CD4-positive, alpha-beta T cell (primary cell): ENCODE data around the gene WDFY3. TPM values are rescaled to one million over a fixed set of nuclear protein-coding genes. Genes with fewer than 3 reads are reported as not detected.

Experiments
- ATAC-seq: fragments of 200-7000 bp; cut with Tn5 transposase; one replicate; pipeline ENCODE4 v1.10.0; 2022; ENCODE audit warnings: mild to moderate bottlenecking; ENCODE audit not compliant: poor library complexity
- CTCF ChIA-PET: fragments of 350-600 bp; sonication (Branson Sonifier 250); formaldehyde crosslinking; loops from one replicate; lab custom pipeline; 2021; ENCODE audit warnings: antibody characterized with exemption, inconsistent platforms; lab: Charles Lee
- POLR2A ChIA-PET: fragments of 350-600 bp; sonication (Branson Sonifier 250); formaldehyde crosslinking; loops from one replicate; lab custom pipeline; 2021; ENCODE audit warnings: antibody characterized with exemption, inconsistent platforms; lab: Charles Lee
- DNase-seq, 14 experiments: peaks; one replicate each; pipeline ENCODE4 v3.0.0-alpha.2; 2013 to 2020; ENCODE audit warnings: mixed read lengths in 2 of 14
- H3K27ac ChIP-seq, 2 donors: one replicate each; pipeline versions ENCODE4 v1.5.1 to v1.7.0; 2013; ENCODE audit warnings: low read length in 2 of 2, low read depth in 1 of 2, mild to moderate bottlenecking in 1 of 2
- H3K27me3 ChIP-seq, 2 experiments: 1 replicate in 1 of 2; 2 replicates in 1 of 2; pipeline versions ENCODE4 v1.6.1 to v1.7.0; 2013; ENCODE audit warnings: low read length in 2 of 2, control low read depth in 1 of 2, mild to moderate bottlenecking in 1 of 2, moderate library complexity in 1 of 2; ENCODE audit not compliant: insufficient read depth in 2 of 2, control insufficient read depth in 1 of 2
- H3K36me3 ChIP-seq: one replicate; pipeline ENCODE4 v1.6.1; 2013; ENCODE audit warnings: low read length, control low read depth; ENCODE audit not compliant: insufficient read depth
- H3K4me1 ChIP-seq: one replicate; pipeline ENCODE4 v1.6.1; 2013; ENCODE audit warnings: low read length, control low read depth; ENCODE audit not compliant: insufficient read depth
- H3K4me3 ChIP-seq: one replicate; pipeline ENCODE4 v1.5.1; 2013; ENCODE audit warnings: mild to moderate bottlenecking, low read length, moderate library complexity
- H3K9me3 ChIP-seq, 2 experiments: 1 replicate in 1 of 2; 2 replicates in 1 of 2; pipeline versions ENCODE4 v1.6.1 to v1.7.0; 2013; ENCODE audit warnings: low read length in 2 of 2, mild to moderate bottlenecking in 2 of 2, control low read depth in 1 of 2, moderate library complexity in 1 of 2; ENCODE audit not compliant: control insufficient read depth in 1 of 2, insufficient read depth in 1 of 2
- H3K27ac Mint-ChIP-seq: one replicate; pipeline ENCODE4 v1.8.0; 2020; ENCODE audit warnings: mixed read lengths
- H3K27me3 Mint-ChIP-seq: one replicate; pipeline ENCODE4 v1.8.0; 2021; ENCODE audit warnings: mixed read lengths
- H3K36me3 Mint-ChIP-seq: one replicate; pipeline ENCODE4 v1.8.0; 2021; ENCODE audit warnings: low read depth, mixed read lengths
- H3K4me1 Mint-ChIP-seq: one replicate; pipeline ENCODE4 v1.8.0; 2021; ENCODE audit warnings: low read depth, mixed read lengths
- H3K4me3 Mint-ChIP-seq: one replicate; pipeline ENCODE4 v1.8.0; 2020; ENCODE audit warnings: mild to moderate bottlenecking, mixed read lengths
- H3K9me3 Mint-ChIP-seq: one replicate; pipeline ENCODE4 v1.8.0; 2020; ENCODE audit warnings: mixed read lengths
- CTCF ChIP-seq: fragments of 200-600 bp; IDR thresholded peaks from one replicate; pipeline ENCODE4 v1.8.0; 2022; ENCODE audit warnings: antibody characterized with exemption, mild to moderate bottlenecking
- intact Hi-C, 2 experiments: fragments of 100-400 bp; cut with DNase I in 1 of 2; cut with micrococcal nuclease in 1 of 2; formaldehyde crosslinking; loops; one replicate each; pipeline versions ENCODE4 v1.15.1 to v1.9.0; 2023 to 2025; cut with DNase I, micrococcal nuclease
- total RNA-seq, 174 experiments: library from RNA in 2 of 174; stranded (reverse) in 2 of 174; gene quantifications; one replicate each; pipeline ENCODE4 v1.2.3 and lab custom pipeline; 2021 to 2026

WDFY3 gene
- total RNA-seq, 2 experiments from 2014 or later = 0.60 to 0.75 TPM

GRCh38 chr4:84901740-84902281, 64.7 kb downstream of the WDFY3 start:
- no peaks in the 10 kb centered on the region for H3K36me3 Mint-ChIP-seq
- Histone ChIP-seq H3K4me1 (no peaks in the 10 kb centered on the region), H3K27ac (no peak overlapping the region), H3K27me3 (no peaks in the 10 kb centered on the region), H3K9me3 (no peaks in the 10 kb centered on the region), H3K4me3 (no peak overlapping the region), H3K36me3 (no peaks in the 10 kb centered on the region)
- intact Hi-C loops = no loop called here
- H3K4me1 Mint-ChIP-seq = no peaks in the 10 kb centered on the region
- ATAC-seq (no peak), DNase-seq (no peak)
- POLR2A ChIA-PET = no interaction called here
- TF ChIP-seq CTCF = no peak
- H3K9me3 Mint-ChIP-seq = no peaks in the 10 kb centered on the region
- H3K27me3 Mint-ChIP-seq = no peaks in the 10 kb centered on the region
- CTCF ChIA-PET = no interaction called here
- no peak overlapping the region for H3K27ac Mint-ChIP-seq
- no peak overlapping the region for H3K4me3 Mint-ChIP-seq

GRCh38 chr4:84901173-84901572, 65.3 kb downstream of the WDFY3 start:
- ChIA-PET CTCF (no interaction called here), POLR2A (no interaction called here)
- no peak overlapping the region for H3K27ac Mint-ChIP-seq
- no peaks in the 10 kb centered on the region for H3K9me3 Mint-ChIP-seq
- no peaks in the 10 kb centered on the region for H3K36me3 Mint-ChIP-seq
- H3K4me3 Mint-ChIP-seq = no peak overlapping the region
- no peaks in the 10 kb centered on the region for H3K27me3 Mint-ChIP-seq
- H3K4me3 ChIP-seq = no peak overlapping the region
- intact Hi-C loops = no loop called here
- H3K9me3 ChIP-seq = no peaks in the 10 kb centered on the region
- H3K4me1 ChIP-seq = no peaks in the 10 kb centered on the region
- no peak for TF ChIP-seq CTCF
- H3K4me1 Mint-ChIP-seq = no peaks in the 10 kb centered on the region
- DNase-seq = no peak
- H3K27ac ChIP-seq = no peak overlapping the region
- H3K36me3 ChIP-seq = no peaks in the 10 kb centered on the region
- no peak for ATAC-seq
- H3K27me3 ChIP-seq = no peaks in the 10 kb centered on the region

GRCh38 chr4:84899616-84900015, 66.9 kb downstream of the WDFY3 start:
- Histone ChIP-seq H3K4me3 (no peak overlapping the region), H3K27me3 (no peaks in the 10 kb centered on the region), H3K36me3 (no peaks in the 10 kb centered on the region), H3K27ac (no peak overlapping the region), H3K4me1 (no peaks in the 10 kb centered on the region), H3K9me3 (no peaks in the 10 kb centered on the region)
- ATAC-seq = no peak
- intact Hi-C loops = no loop called here
- H3K36me3 Mint-ChIP-seq = no peaks in the 10 kb centered on the region
- H3K4me1 Mint-ChIP-seq = no peaks in the 10 kb centered on the region
- no peak overlapping the region for H3K27ac Mint-ChIP-seq
- H3K27me3 Mint-ChIP-seq = no peaks in the 10 kb centered on the region
- no peaks in the 10 kb centered on the region for H3K9me3 Mint-ChIP-seq
- ChIA-PET CTCF (no interaction called here), POLR2A (no interaction called here)
- H3K4me3 Mint-ChIP-seq = no peak overlapping the region
- no peak for DNase-seq
- no peak for TF ChIP-seq CTCF
